Endothelial cell (in vitro differentiated cells): Measurements from ENCODE around the gene TMEM18. TPM values are rescaled to one million over a fixed set of nuclear protein-coding genes. Genes with fewer than 3 reads are reported as not detected.

Experiments used
- DNase-seq: peaks from one replicate; pipeline ENCODE4 v3.0.0; 2021; ENCODE audit warnings: low spot score
- H3K27ac Mint-ChIP-seq: one replicate; pipeline ENCODE4 v1.8.0; 2021; ENCODE audit warnings: mixed read lengths, inconsistent platforms; ENCODE audit not compliant: unreplicated experiment
- H3K27me3 Mint-ChIP-seq: one replicate; pipeline ENCODE4 v1.8.0; 2021; ENCODE audit warnings: mild to moderate bottlenecking, moderate library complexity, mixed read lengths, inconsistent platforms; ENCODE audit not compliant: unreplicated experiment
- H3K36me3 Mint-ChIP-seq: one replicate; pipeline ENCODE4 v1.8.0; 2021; ENCODE audit warnings: mild to moderate bottlenecking, low read depth, mixed read lengths, inconsistent platforms; ENCODE audit not compliant: unreplicated experiment
- H3K4me1 Mint-ChIP-seq: one replicate; pipeline ENCODE4 v1.8.0; 2021; ENCODE audit warnings: mild to moderate bottlenecking, mixed read lengths, inconsistent platforms; ENCODE audit not compliant: unreplicated experiment
- H3K4me3 Mint-ChIP-seq: one replicate; pipeline ENCODE4 v1.8.0; 2021; ENCODE audit warnings: mild to moderate bottlenecking, mixed read lengths, inconsistent platforms; ENCODE audit not compliant: unreplicated experiment
- H3K9me3 Mint-ChIP-seq: one replicate; pipeline ENCODE4 v1.8.0; 2021; ENCODE audit warnings: mixed read lengths, inconsistent platforms; ENCODE audit not compliant: unreplicated experiment
- total RNA-seq: library from RNA; stranded (reverse); fragmentation: NEBNext Ultra II Directional; extraction: Animal tissue kit (Norgen Biotek cat#: 25700); gene quantifications from one replicate; pipeline ENCODE4 v1.2.1, GENCODE V29; 2021; ENCODE audit not compliant: unreplicated experiment
- TF ChIP-seq, protein P1 (sequence below): fragments of 200-600 bp; sonication (generic); IDR thresholded peaks from one replicate; pipeline ENCODE4 v1.5.0; 2021; ENCODE audit warnings: antibody characterized with exemption; ENCODE audit not compliant: unreplicated experiment

The TMEM18 gene
- total RNA-seq, 1 donor from 2014 or later, result 26.3 TPM

DNA sequence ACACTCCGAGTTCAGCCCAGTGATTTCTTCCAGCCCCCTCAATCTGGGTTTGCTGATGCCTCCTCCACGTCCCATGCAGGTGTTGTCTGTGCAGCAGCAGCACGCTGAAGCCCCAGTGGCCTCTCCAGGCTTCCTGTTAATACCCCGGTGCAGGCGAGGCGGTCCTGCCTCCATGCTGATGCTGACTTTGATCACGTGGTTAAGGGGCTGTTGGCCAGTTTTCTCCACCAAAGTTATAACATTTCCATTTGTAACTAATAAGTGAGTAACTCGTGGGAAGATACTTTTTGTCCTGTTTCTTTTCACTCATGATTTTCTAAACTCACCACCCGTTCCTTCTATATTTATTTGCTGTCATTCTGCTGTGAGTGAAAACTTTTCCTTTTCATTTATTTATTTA is 42.5 kb upstream of the TMEM18 start:
- Mint-ChIP-seq H3K27ac (no peak overlapping the region), H3K4me3 (no peak overlapping the region), H3K27me3 (peaks cover 4% of the 10 kb centered on the region), H3K36me3 (no peaks in the 10 kb centered on the region), H3K4me1 (peaks cover 3% of the 10 kb centered on the region), H3K9me3 (no peaks in the 10 kb centered on the region)
- DNase-seq, result no peak
- TF ChIP-seq, protein P1, sequence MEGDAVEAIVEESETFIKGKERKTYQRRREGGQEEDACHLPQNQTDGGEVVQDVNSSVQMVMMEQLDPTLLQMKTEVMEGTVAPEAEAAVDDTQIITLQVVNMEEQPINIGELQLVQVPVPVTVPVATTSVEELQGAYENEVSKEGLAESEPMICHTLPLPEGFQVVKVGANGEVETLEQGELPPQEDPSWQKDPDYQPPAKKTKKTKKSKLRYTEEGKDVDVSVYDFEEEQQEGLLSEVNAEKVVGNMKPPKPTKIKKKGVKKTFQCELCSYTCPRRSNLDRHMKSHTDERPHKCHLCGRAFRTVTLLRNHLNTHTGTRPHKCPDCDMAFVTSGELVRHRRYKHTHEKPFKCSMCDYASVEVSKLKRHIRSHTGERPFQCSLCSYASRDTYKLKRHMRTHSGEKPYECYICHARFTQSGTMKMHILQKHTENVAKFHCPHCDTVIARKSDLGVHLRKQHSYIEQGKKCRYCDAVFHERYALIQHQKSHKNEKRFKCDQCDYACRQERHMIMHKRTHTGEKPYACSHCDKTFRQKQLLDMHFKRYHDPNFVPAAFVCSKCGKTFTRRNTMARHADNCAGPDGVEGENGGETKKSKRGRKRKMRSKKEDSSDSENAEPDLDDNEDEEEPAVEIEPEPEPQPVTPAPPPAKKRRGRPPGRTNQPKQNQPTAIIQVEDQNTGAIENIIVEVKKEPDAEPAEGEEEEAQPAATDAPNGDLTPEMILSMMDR, result no peak

DNA sequence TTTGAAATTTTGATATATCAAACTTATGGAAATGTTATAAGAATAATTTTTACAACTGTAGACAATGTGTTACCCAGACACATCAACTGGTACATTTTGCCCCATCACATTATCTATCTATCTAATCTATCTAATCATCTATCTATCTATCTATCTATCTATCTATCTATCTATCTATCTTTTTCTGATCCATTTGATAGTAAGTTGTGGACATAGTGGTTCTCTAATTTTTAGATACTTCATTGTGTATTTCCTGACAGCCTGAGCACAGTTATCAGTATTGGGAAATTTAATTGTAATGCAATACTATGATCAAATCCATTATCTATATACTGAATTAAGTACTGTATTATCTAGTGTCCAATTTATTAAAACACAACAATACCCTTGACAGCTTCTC is 42.0 kb upstream of the TMEM18 start:
- Mint-ChIP-seq H3K9me3 (no peaks in the 10 kb centered on the region), H3K4me1 (peaks cover 3% of the 10 kb centered on the region), H3K36me3 (no peaks in the 10 kb centered on the region), H3K27me3 (peaks cover 4% of the 10 kb centered on the region), H3K27ac (no peak overlapping the region), H3K4me3 (no peak overlapping the region)
- no peak for DNase-seq
- TF ChIP-seq, protein P1, result no peak

DNA sequence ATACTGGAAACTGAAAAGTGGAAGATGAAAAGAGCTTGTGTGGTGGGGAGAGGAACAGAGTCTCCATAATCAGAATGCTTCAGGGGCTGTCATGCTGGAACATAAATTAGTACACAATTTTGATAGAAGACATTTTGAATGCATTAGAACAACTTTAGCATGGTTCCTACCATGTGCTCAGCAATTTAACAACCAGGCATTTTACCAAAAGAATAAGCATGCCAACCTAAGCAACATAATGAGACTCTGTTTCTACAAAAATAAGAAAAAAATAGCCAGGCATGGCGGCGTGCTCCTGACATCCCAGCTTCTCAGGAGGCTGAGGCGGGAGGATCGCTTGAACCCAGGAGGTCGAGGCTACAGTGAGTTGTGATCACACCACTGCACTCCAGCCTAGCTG is 40.5 kb upstream of the TMEM18 start:
- TF ChIP-seq, protein P1, result no peak
- no peak overlapping the region for H3K4me3 Mint-ChIP-seq
- no peak for DNase-seq
- H3K4me1 Mint-ChIP-seq, result peaks cover 3% of the 10 kb centered on the region
- H3K36me3 Mint-ChIP-seq, result no peaks in the 10 kb centered on the region
- no peaks in the 10 kb centered on the region for H3K9me3 Mint-ChIP-seq
- peaks cover 4% of the 10 kb centered on the region for H3K27me3 Mint-ChIP-seq
- H3K27ac Mint-ChIP-seq, result no peak overlapping the region

DNA sequence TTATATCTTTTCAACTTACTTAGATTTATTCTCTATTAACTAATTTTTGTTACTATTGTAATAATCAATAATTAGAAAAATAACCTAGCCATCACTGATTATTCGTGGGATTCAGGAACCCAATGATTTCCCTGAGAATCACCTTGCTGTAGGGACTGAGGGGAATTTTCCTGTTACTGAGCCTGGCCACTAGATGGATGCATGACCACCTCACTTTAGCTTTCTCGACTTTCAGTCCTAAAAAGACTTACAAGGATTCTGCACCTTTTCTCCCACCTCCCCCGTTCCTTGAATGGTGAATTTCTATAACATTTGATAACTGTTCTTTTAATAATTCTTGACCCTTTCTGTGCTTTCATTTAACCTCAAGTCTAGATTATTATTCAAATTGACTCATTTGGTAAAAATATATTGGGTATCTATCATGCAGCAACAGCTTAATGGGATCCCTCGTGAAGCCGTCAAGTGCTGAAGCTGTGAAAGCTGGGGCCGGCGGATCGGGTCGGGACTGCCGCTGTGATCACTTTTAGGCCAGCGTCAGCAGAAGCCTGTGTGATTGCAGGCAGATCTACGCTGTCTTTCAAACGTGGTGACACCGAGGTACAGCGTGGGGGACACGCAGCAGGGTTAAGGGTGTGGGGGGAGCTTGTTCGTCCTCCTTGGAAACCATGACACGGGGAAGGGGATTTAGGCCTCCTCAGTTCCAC is 38.8 kb upstream of the TMEM18 start:
- peaks cover 5% of the 10 kb centered on the region for H3K4me1 Mint-ChIP-seq
- peaks cover 4% of the 10 kb centered on the region for H3K27me3 Mint-ChIP-seq
- H3K4me3 Mint-ChIP-seq, result no peak overlapping the region
- no peaks in the 10 kb centered on the region for H3K9me3 Mint-ChIP-seq
- DNase-seq, result no peak
- no peak overlapping the region for H3K27ac Mint-ChIP-seq
- TF ChIP-seq, protein P1, result peak; percentile 31
- no peaks in the 10 kb centered on the region for H3K36me3 Mint-ChIP-seq

DNA sequence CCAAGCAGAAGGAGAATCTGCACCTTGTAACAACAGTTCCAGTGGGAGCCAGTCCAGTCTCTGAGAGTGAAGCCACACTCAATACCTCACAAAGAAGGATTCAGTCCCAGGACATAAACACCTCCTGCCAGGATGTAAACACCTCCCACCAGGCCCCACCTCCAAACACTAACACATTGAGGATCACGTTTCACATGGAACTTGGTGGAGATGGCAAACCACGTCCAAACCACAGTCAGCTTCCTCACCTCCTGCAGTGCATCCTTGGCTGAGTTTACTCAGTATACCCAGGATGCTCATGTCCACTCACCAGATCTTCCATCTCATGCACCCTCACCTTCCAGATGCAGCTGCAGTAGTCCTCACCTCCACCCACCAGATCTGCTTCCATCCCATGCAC is 37.8 kb upstream of the TMEM18 start:
- H3K27ac Mint-ChIP-seq, result no peak overlapping the region
- peaks cover 4% of the 10 kb centered on the region for H3K27me3 Mint-ChIP-seq
- no peak overlapping the region for H3K4me3 Mint-ChIP-seq
- TF ChIP-seq, protein P1, result no peak
- H3K9me3 Mint-ChIP-seq, result no peaks in the 10 kb centered on the region
- no peak for DNase-seq
- H3K36me3 Mint-ChIP-seq, result no peaks in the 10 kb centered on the region
- H3K4me1 Mint-ChIP-seq, result peaks cover 5% of the 10 kb centered on the region
